Neural crest cell (in vitro differentiated cells): ENCODE results near the gene TAOK3. TPM values are rescaled to one million over a fixed set of nuclear protein-coding genes. Genes with fewer than 3 reads are reported as not detected.
"Not testable (repeated sequence)": the region's sequence is repeated elsewhere in the genome, so short reads cannot be mapped to it uniquely, and the experiment has no call there.

Experiments used
- DNase-seq: peaks from one replicate; pipeline ENCODE4 v3.0.0; 2021; ENCODE audit warnings: low read depth, mixed read lengths, low spot score
- H3K27ac Mint-ChIP-seq: one replicate; pipeline ENCODE4 v1.8.0; 2021; ENCODE audit warnings: mild to moderate bottlenecking, mixed read lengths; ENCODE audit not compliant: unreplicated experiment
- H3K27me3 Mint-ChIP-seq: 2 replicates; pipeline ENCODE4 v1.8.0; 2021; ENCODE audit warnings: low read depth, mild to moderate bottlenecking, mixed read lengths
- H3K36me3 Mint-ChIP-seq: 2 replicates; pipeline ENCODE4 v1.8.0; 2021; ENCODE audit warnings: low read depth, mild to moderate bottlenecking, mixed read lengths
- H3K4me1 Mint-ChIP-seq: 2 replicates; pipeline ENCODE4 v1.8.0; 2021; ENCODE audit warnings: mixed read lengths
- H3K4me3 Mint-ChIP-seq: one replicate; pipeline ENCODE4 v1.8.0; 2021; ENCODE audit warnings: mild to moderate bottlenecking, mixed read lengths
- H3K9me3 Mint-ChIP-seq: 2 replicates; pipeline ENCODE4 v1.8.0; 2021; ENCODE audit warnings: mixed read lengths
- CTCF ChIP-seq: fragments of 200-600 bp; sonication (generic); conservative IDR thresholded peaks from 2 replicates; pipeline ENCODE4 v1.5.0; 2021; ENCODE audit warnings: antibody characterized with exemption, mild to moderate bottlenecking
- total RNA-seq: library from RNA; stranded (reverse); gene quantifications from 2 replicates; pipeline ENCODE4 v1.2.1, GENCODE V29; 2021

Gene TAOK3
- total RNA-seq, 1 donor from 2014 or later = 15.2 TPM

GRCh38 chr12:118271770-118272417 is 100.8 kb downstream of the TAOK3 start:
- Mint-ChIP-seq H3K36me3 (no peaks in the 10 kb centered on the region), H3K9me3 (no peaks in the 10 kb centered on the region), H3K4me1 (no peaks in the 10 kb centered on the region), H3K4me3 (no peak overlapping the region), H3K27me3 (no peaks in the 10 kb centered on the region), H3K27ac (no peak overlapping the region)
- no peak for TF ChIP-seq CTCF
- no peak for DNase-seq

- H3K36me3 Mint-ChIP-seq = no peaks in the 10 kb centered on the region
- H3K4me1 Mint-ChIP-seq = no peaks in the 10 kb centered on the region
- H3K27me3 Mint-ChIP-seq = no peaks in the 10 kb centered on the region
- TF ChIP-seq CTCF = no peak
- H3K4me3 Mint-ChIP-seq = no peak overlapping the region
- no peak overlapping the region for H3K27ac Mint-ChIP-seq
- DNase-seq = no peak
- H3K9me3 Mint-ChIP-seq = no peaks in the 10 kb centered on the region
Observed at GRCh38 chr12:118271183-118271582, 101.5 kb downstream of the TAOK3 start.

- TF ChIP-seq CTCF = no peak
- Mint-ChIP-seq H3K4me3 (no peak overlapping the region), H3K27ac (no peak overlapping the region), H3K9me3 (no peaks in the 10 kb centered on the region), H3K4me1 (no peaks in the 10 kb centered on the region), H3K36me3 (no peaks in the 10 kb centered on the region), H3K27me3 (no peaks in the 10 kb centered on the region)
- no peak for DNase-seq
Observed at GRCh38 chr12:118269806-118270205, 102.9 kb downstream of the TAOK3 start.

DNA sequence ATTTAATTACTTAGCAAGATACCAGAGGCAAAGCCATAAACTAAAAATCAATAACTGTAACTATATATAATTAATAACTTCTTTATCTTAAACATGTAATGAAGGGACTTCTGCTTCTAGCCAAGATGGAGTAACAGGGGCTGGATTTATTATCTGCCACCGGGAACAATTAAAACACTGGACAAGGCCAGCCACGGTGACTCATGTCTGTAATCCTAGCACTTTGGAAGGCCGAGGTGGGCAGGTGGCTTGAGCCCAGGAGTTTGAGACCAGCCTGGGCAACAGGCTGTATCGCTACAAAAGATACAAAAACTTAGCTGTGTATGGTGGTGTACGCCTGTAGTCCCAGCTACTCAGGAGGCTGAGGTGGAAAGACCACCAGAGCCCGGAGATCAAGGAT is 113.6 kb downstream of the TAOK3 start:
- H3K4me1 Mint-ChIP-seq = no peaks in the 10 kb centered on the region
- H3K27me3 Mint-ChIP-seq = no peaks in the 10 kb centered on the region
- peaks cover 6% of the 10 kb centered on the region for H3K9me3 Mint-ChIP-seq
- H3K27ac Mint-ChIP-seq = no peak overlapping the region
- no peak overlapping the region for H3K4me3 Mint-ChIP-seq
- DNase-seq = no peak
- H3K36me3 Mint-ChIP-seq = no peaks in the 10 kb centered on the region
- TF ChIP-seq CTCF = no peak

DNA sequence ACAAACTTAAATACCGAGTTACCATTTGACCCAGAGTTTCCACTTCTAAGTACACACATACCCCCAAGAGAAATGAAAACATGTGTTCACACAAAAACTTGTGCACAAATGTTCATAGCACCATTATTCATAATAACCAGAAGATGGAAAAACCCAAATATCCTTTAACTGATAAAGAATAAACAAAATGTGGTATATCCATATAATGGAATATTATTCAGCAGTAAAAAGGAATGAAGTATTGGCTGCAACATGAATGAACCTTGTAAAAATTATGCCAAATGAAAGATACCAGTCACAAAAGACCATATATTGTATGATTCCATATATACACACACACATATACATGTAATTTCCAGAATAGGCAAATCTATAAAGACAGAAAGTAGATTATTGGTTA is 116.4 kb downstream of the TAOK3 start:
- Mint-ChIP-seq H3K36me3 (no peaks in the 10 kb centered on the region), H3K9me3 (peaks cover 6% of the 10 kb centered on the region), H3K4me1 (no peaks in the 10 kb centered on the region), H3K4me3 (no peak overlapping the region), H3K27me3 (no peaks in the 10 kb centered on the region), H3K27ac (no peak overlapping the region)
- TF ChIP-seq CTCF = no peak
- no peak for DNase-seq

DNA sequence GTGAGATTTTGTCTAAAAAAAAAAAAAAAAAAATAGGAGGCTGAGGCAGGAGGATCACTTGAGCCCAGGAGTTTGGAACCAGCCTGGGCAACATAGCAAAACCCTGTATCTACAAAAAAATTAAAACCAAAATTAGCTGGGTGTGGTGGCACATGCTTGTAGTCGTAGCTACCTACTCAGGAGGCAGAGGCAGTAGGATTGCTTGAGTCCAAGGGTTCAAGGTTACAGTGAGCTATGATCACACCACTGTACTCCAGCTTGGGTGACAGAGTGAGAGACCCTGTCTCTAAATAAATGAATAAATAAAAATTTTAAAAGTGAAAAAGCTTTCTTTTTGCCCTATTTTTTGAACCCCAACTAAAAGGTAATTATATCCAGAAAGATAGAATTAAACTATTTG is 123.2 kb downstream of the TAOK3 start:
- Mint-ChIP-seq H3K27me3 (no peaks in the 10 kb centered on the region), H3K9me3 (no peaks in the 10 kb centered on the region), H3K4me1 (no peaks in the 10 kb centered on the region), H3K4me3 (no peak overlapping the region), H3K36me3 (no peaks in the 10 kb centered on the region), H3K27ac (no peak overlapping the region)
- TF ChIP-seq CTCF = no peak
- no peak for DNase-seq

DNA sequence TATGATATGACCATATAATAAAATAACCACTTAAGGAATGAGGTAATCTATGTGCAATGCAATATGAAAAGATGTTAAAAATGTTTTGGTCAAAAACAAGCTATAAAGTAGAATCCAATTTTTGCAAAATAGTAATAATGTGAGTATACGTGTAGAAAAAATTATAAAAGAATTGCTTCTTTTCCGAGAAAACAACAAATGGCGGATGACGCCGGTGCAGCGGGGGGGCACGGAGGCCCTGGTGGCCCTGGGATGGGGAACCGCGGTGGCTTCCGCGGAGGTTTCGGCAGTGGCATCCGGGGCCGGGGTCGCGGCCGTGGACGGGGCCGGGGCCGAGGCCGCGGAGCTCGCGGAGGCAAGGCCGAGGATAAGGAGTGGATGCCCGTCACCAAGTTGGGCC is 126.8 kb downstream of the TAOK3 start:
- H3K4me1 Mint-ChIP-seq, H3K36me3 Mint-ChIP-seq, H3K4me3 Mint-ChIP-seq, H3K9me3 Mint-ChIP-seq, DNase-seq, H3K27ac Mint-ChIP-seq, H3K27me3 Mint-ChIP-seq: not testable (repeated sequence)
